NCI-H526 treated with DMSO at 0.1 percent for 48 hours (cell line): ENCODE results near the gene DNMT1.
A peak's percentile ranks its signal among the peaks of the same experiment; 100 is the strongest.
"Not testable (repeated sequence)": the region's sequence is repeated elsewhere in the genome, so short reads cannot be mapped to it uniquely, and the experiment has no call there.

ENCODE experiments used
- DNase-seq: peaks from one replicate; lab custom pipeline; 2025; lab: John Stamatoyannopoulos, UW

DNMT1 gene

DNA sequence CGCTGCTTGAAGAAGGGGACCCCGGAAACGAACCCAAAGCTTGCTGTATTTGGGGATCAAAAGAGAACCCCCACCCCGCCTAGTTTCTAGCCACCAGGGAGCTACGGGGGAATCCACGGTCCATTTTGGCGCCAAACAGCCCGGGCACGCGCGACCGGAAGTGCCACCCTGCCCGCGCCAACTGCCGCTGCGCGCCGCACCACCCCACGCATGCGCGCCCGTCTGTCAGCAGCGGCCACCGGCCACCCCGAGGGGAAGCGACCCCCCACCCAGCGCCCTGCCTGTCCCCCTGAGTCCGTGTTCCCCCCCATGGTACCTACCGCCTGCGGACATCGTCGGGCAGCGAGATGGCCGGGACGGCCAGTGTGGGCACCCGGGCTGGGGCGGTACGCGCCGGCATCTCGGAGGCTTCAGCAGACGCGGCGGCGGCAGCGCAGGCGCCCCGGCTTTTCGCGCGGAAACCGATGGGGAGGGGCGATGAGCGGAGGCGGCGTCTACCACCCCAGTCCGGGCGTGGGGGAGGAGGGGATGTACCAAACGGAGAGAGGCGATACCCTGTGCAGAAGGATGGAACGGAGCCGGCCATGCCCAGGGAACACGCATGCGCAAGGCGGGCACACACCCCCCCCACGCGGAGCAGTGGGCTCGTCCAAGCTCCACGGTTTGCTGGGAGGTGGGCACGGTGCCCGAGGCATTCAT, at the start of gene DNMT1:
TSS of gene DNMT1 (minus strand) at position 454 of the 699 bp plus-strand sequence. CDS start at position 400, 54 bp downstream.
- peak; percentile 88 for DNase-seq

DNA sequence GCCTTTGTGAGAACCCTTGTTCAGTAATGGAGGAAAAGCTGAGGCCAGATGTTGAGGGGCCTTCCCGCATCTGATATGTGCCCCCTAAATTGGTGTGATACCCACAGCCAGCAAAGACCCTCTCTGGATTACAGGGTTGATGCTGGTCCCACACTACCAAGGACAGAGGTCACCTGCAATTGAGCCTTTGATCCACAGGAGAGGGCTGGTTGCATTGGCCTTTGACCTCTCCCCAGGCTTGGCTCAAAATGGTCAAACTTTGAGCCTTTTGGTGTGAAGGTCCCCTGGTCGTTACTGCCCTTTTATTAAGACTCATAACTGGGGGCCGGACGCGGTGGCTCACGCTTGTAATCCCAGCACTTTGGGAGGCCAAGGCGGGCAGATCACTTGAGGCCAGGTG, 48.9 kb upstream of the DNMT1 start:
- DNase-seq, result no peak

DNA sequence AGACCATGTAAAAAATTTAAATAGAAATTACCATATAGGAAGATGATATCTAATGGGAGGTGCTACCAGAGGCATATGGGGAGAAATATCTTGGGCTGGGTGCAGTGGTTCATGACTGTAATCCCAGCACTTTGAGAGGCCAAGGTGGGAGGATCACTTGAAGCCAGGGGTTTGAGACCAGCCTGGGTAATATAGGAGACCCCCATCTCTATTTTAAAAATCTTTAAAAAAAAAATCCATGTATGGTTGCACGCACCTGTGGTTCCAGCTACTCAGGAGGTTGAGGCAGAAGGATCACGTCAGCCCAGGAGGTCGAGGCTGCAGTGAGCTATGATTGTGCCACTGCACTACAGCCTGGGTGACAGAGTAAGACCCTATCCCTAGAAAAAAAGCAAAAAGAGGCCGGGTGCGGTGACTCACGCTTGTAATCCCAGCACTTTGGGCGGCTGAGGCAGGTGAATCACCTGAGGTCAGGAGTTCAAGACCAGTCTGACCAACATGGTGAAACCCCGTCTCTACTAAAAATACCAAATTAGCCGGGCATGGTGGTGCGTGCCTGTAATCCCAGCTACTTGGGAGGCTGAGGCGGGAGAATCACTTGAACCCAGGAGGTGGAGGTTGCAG, 47.2 kb upstream of the DNMT1 start:
- DNase-seq, result not testable (repeated sequence)

DNA sequence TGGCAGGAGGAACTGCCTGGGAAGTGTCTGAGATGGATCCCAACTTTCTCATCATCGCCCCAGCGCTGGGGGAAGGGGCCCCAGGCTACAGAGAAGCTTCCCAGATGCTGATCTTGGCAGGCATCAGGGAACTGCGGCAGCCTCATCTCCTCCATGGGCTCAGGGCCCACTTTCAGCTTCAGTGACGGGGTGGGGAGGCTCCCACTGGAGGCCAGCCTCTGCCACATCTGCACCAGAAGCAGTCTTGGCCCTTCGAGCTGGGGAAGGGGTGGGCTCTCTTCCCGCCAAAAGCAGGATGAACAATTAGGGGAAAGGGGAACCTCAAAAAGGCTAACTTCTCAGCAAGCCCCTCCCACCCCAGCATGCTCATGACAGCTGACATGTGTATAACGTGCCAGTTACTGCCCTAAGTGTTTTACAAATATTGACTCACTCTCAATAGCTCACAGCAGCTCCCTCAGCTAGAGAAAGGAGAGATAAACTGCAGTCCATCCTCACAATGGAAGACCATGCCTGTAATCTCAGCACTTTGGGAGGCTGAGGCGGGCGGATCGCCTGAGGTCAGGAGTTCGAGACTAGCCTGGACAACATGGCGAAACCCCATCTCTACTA, 43.5 kb upstream of the DNMT1 start:
- DNase-seq, result peak; percentile 5

DNA sequence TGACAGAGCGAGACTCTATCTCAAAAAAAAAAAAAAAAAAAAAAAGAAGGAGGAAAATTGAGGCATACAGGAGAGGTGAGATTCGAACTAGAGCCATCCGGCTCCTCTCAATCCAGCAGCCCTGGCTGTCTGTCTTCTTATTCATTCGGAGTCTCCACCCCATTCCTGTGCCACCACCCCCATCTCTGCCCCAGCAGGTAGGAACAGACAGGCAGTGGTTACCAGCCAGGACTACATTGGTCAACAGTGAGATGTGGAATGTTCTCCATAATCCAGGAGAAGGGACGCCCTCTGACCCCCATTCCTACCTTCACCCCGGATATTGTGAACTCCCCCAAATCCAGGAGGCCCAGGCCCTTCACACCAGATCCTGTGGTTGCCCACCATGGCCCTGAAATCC, 42.9 kb upstream of the DNMT1 start:
- no peak for DNase-seq

DNA sequence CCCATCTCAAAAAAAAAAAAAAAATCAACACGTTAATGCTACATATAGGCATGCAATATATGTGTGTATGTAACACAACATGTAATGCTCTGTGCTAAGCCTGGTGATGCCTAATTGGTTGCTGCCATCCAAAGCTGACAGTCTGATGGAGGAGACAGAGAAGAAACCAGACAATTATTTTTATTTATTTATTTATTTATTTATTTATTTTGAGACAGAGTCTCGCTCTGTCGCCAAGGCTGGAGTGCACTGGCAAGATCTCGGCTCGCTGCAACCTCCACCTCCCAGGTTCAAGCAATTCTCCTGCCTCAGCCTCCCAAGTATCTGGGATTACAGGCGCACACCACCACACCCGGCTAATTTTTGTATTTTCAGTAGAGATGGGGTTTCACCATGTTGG, 40.7 kb upstream of the DNMT1 start:
- not testable (repeated sequence) for DNase-seq

DNA sequence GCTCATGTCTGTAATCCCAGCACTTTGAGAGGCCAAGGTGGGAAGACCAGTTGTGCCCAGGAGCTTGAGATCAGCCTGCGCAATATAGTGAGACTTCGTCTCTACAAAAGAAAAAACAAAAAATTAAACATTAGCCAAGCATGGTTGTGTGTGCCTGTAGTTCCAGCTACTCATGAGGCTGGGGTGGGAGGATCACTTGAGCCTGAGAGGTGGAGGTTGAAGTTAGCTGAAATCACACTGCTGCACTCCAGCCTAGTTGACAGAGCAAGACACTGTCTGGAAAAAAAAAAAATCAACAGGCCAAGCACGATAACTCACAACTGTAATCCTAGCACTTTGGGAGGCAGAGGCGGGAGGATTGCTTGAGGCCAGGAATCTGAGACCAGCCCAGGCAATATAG, 40.2 kb upstream of the DNMT1 start:
- no peak for DNase-seq

DNA sequence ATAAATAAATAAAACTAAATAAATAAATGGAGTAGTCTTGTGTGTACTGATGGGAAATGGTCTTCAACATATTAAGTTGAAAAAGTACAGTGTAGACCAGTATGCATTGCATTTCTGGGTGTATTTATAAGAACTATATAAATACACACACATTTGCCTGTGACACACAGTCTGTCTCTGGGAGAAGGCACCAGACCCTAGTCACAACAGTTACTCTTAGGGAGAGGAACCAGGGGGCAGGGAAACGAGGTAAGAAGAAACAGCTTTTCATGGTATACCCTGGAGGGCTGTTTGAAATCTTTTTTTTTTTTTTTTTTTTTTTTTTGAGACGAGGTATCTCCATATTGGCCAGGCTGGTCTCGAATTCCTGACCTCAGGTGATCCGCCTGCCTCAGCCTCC, 39.2 kb upstream of the DNMT1 start:
- DNase-seq, result no peak

DNA sequence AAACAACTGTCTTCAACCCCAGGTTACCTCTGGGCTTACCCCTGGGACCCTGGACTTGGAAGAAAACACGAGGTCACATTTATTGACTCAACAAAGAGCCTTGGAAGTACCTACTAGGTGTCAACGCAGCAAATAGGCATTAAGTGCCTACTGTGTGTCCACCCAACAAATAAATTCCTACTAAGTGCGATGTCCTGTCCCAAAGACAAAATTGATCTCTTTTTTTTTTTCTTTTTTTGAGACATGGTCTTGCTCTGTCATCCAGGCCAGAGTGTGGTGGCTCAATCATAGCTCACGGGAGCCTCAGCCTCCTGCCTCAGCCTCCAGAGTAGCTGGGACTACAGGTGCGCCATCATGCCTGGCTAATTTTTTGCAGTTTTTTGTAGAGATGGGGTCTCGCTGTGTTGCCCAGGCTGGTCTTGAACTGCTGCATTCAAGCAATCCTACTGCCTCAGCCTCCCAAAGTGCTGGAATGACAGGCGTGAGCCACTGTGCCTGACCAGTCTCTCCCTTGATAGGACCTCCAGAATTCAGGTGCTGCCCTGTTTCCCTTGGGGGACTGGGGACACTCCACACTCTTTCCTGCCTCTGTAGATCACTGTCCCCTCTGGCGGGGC, 37.0 kb upstream of the DNMT1 start:
- DNase-seq, result no peak

DNA sequence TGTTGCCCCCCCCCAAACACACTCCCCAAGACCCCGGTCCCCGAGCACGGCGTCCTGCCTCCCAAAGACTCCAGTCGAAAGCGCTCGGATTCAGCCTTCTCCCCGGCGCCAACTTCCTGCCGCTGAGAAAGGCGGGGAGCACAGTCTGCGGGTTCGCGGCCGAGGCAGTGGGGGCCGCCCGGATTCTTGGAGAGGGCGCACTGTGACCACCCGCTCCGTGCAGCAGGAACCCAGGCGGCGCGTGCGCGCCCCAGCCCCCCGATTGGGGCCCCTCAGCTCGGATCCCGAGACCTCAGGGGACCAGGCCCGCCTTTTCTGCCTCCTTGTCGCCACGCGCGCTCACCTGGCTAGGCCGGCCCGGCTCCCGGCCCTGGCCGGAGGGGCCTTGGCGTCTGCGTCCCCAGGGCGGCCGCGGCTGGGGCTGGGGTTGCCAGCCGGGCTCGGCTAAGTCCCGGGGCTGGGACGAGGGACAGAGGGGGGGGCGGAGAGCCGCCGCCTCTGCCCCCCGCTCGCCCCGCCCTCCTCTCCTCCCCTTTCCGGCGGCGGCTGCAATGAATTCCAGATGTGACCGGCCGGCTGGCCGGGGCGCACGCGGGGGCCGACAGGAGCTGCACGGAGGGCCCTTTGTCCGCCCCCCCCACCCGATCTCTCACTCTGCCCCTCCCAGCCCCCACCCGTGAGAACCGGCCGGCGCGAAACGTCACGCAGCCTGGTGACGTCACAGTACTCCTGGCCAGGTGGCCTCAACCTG, 36.3 kb upstream of the DNMT1 start, which contains the start of gene S1PR2:
TSS of gene S1PR2 (minus strand) at position 471 of the 751 bp plus-strand sequence. CDS start 6,426 bp downstream, outside the sequence.
- peak; percentile 7 for DNase-seq

DNA sequence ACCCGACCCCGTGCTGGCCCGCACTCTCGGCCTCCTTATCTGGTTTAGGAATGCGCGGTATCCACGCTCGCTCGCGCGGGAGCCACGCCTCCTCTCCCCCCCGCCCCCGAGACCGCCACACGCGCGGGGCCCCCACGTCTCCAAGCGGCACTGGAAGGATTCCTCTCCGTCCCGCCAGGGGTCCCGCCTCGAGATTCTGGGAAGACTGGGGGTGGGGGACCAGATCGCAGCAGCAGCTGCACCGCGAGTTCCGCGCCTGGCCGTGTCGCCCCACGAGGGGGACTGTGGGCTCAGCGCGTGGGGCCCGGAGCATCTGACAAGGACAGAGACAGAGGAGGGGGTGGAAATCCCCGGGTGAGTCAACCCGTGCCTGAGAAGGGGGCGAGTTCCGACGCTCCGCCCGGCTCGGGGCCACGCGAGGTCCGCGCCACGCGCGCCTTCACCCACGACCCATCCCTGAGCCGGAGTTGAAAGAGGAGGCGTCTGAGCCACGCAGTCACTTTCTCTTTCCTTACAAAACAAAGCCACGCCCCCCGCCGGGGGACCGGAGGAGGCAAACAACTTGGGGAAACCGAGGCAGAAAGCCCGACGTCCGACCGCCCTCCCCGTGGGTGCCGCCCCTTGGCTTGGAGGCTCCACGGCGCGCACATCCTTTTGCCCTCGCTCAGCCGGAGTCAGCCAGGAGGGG, 35.6 kb upstream of the DNMT1 start:
- no peak for DNase-seq

DNA sequence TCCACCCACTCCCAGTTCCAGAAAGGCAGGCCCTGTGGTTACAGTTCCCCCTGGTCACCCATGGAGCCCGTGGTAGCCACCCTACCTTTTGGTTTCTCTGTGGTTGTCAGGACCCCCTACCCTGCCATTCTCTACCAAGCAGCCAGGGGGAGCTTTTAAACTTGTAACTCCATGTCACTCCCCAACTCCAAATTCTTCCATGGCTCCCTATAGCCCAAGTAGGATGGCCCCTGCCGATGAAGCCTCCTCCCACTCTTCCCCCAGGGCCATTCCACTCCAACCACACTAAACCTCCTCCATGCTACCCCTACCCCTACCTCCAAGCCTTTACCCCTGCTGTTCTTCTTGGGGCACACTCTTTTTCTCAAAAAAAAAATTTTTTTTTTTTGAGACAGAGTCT, 34.2 kb upstream of the DNMT1 start:
- DNase-seq, result no peak

DNA sequence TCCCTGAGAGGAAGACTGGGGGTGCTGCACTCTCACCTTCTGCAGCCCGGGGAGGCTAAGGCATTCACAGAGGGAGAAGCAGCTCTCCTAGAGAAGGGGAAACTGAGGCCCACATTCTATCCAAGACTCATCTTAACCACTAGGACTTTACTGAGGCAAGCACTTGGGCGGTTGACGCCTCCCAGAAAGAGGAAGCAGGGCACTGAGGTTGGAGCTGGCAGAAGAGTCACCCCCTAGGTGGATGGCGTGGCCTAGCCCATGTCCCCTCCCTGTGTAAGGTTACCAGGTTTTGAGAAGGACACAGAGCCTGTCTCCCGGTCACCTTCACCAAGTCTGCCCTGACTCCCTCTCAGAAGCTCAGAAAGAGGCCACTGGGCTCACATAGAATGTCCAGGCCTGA, 33.6 kb upstream of the DNMT1 start:
- no peak for DNase-seq

DNA sequence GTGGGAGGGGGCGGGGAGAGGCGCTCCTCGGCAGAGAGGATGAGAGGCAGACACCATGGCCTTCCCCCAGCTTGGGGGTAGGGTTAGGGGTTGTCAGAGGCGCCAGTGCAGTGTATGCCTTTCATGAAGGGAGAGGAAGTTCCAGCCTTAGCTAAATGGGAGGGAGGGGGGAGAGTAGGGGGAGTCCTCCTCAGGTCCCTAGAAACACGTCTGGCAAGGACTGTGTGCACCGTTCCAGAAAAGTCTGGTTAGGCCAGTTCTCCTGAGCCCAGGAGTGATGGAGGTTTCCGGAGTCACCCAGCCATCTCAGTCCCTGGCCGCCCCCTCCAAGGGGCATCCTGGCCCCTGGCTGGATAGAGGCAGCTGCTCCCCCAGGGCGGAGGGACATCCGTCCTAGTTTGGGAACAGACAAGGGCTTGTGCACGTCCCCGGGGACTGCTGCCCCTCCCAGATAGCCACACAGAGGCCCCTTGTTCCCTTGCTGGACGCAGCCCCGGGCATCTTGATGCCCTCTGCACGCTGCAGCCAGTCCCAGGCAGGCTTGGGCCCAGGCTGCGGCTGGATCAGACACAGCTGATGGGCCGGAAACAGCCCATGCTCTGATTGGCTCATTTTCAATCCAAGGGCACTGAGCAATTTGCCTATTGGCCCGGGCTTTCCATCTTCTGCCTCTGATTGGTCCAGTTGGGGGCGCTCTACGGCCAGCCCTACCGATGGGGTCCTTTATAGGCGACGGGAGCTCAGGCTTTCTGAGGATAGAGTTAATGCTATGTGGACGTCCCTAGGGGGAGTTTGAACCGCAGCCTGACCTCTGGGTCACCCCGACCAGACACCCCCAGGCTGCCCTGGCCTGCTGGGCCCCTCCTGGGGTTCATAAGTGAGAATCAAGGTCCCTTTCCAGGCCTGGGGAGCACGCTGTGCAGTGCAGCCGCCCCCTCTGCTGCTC, 32.5 kb upstream of the DNMT1 start:
- DNase-seq, result no peak

DNA sequence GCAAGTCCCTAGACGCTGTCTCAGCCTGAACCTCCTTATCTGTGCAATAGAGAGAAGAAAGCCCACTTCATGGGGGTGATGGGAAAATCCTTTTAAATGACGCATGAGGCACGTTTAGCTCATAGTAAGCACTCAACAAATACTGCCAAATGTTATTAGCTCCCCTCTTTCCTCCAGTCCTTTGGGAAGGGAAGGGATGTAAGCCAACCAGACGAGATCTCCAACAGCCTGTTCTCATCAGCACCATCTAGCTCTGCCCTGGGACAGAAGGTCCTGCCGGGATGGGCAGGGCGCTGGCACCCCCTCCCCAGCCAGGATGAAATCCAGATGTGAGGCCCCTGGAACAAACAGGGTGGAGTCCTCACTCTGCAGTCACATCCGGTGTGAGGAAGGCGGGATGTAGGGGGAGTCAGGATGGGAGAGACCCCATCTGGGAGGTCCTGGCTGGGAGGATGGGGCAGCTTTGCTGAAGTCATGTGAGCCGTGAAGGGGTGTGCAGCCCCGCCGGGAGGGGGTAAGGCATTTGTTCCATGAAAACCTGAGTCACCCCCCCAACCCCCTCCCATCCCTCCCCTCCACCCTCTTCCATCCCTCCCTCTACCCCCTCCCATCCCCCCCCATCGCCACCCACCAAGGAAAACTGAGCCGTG, 31.7 kb upstream of the DNMT1 start:
- no peak for DNase-seq

DNA sequence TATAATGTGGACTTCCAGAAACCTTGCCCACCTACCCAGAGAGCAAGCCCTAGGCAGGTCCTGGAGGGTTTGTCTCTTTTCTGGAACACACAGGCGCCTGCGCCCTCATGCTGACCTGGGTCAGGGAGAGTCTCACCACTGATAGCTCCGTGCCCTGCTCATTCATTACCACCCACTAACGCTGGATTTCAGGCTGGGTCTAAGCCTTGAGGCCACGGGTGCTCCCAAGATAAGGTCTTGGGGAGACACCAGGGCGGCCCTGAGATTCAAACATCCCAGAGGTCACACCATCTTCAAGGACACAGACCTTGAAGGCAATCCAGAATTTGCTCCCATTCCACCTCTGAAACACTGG, 31.2 kb upstream of the DNMT1 start:
- no peak for DNase-seq

DNA sequence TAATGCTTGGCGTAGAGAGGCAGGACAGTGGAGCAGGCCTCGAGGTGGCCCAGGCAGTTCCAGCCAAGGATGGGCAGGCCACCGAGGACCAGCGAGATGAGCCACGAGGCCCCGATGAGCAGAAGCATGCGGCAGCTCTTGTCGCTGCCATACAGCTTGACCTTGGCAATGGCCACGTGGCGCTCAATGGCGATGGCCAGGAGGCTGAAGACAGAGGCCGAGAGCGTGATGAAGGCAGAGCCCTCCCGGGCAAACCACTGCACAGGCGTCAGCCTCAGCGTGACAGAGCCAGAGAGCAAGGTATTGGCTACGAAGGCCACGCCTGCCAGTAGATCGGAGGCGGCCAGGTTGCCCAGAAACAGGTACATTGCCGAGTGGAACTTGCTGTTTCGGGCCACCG, 29.6 kb upstream of the DNMT1 start:
- DNase-seq, result no peak

DNA sequence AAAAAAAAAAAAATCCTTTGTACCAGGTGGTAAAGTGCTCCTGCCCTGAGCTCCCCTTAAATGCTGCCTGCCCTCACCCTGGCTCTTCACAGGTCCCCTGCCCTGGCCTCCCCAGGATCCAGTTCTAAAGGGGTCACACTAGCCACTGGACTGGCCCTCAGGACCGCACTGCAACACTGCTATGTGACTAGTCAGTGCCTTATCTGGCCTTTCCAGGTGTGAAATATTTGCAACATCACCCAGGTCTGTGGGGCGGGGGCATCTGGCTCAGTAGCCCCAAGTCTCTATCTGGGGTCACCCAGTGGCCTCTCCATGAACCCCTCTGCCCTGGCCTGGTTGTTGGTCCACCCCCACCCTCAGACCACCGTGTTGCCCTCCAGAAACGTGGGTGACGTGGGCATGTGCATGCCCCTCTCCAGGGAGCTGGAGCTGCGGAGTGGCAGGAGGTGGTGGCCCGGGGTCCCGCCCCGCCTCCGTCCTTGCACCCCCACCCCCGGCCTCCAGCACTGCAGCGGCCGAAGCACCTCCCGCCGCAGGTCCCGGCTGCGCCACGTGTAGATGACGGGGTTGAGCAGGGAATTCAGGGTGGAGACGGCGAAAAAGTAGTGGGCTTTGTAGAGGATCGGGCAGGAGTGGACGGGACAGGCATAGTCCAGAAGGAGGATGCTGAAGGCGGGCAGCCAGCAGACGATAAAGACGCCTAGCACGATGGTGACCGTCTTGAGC, 28.9 kb upstream of the DNMT1 start:
- DNase-seq, result no peak

DNA sequence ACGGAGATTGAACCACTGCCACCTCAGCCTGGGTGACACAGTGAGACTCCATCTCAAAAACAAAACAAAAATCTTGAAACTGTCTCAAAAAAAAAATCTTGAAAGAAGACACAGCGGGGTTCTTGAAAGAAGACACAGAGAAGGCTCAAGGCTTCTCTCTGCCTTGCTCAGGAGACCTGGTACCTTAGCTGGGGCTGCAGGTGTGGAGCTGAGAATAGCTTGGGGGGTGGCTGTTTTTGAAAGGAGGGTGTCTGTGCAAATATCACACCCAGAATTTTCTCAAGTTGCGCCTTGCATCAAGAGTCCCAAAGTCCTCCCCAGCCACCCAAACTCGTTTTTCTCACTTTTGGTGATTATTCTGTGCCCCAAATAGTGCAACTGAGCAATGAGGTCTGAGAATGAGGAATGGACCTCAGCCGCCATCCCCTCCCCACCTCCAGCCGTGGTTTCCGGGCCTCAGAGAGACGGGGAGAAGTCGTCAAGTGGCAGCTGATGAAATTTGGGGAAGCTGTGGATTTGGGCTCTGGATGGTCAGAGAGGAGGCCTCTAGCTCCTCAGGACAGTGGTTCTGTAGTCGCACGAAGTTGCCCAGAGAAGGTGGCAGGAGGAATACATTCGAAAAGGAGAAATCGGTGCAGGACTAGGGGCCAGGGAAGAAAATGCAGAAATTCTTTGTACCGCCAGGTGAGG, 27.6 kb upstream of the DNMT1 start:
- no peak for DNase-seq
